Testis (tissue), 3 donors: ENCODE data around the gene STX19. TPM values are rescaled to one million over a fixed set of nuclear protein-coding genes. Genes with fewer than 3 reads are reported as not detected.

ENCODE experiments used
- DNase-seq: peaks from one replicate; pipeline ENCODE4 v3.0.0-alpha.2; 2019
- H3K27ac ChIP-seq, 2 donors: fragments of 200-600 bp; sonication (generic); one replicate each; pipeline ENCODE4 v1.5.1; 2019
- H3K27me3 ChIP-seq: fragments of 200-600 bp; sonication (generic); one replicate; pipeline ENCODE4 v1.5.1; 2019
- H3K36me3 ChIP-seq: fragments of 200-600 bp; sonication (generic); one replicate; pipeline ENCODE4 v1.5.1; 2017; ENCODE audit warnings: low read depth; ENCODE audit errors: missing control alignments
- H3K4me1 ChIP-seq: fragments of 200-600 bp; sonication (generic); one replicate; pipeline ENCODE4 v1.5.1; 2019
- H3K4me3 ChIP-seq, 2 donors: fragments of 200-600 bp; sonication (generic); one replicate each; pipeline ENCODE4 v1.5.1; 2017 to 2019
- H3K9me3 ChIP-seq: fragments of 200-600 bp; sonication (generic); one replicate; pipeline ENCODE4 v1.5.1; 2017
- POLR2A ChIP-seq: fragments of 450-650 bp; IDR thresholded peaks from one replicate; pipeline ENCODE4 v1.6.1; 2017; ENCODE audit warnings: antibody characterized with exemption, mild to moderate bottlenecking, moderate library complexity
- WGBS, 2 donors: methylation state at CpG; one replicate each; pipeline ENCODE4 v1.1.5; 2018; 5-methylcytosine and 5-hydroxymethylcytosine counted together
- intact Hi-C: fragments of 100-400 bp; cut with DNase I; formaldehyde crosslinking; loops from one replicate; pipeline ENCODE4 v1.15.1; 2023; ENCODE audit warnings: low total_unique reads
- polyA plus RNA-seq: library from polyadenylated mRNA; stranded (reverse); fragments of 350-450 nt; fragmentation: Illumina TruSeq; extraction: RNeasy Lipid Tissue Mini Kit (QIAGEN cat#74804); gene quantifications from one replicate; pipeline ENCODE4 v1.2.3, GENCODE V29; 2014; ENCODE audit warnings: low read depth, low replicate concordance; ENCODE audit not compliant: insufficient read depth
- total RNA-seq, 2 donors: library from RNA; depleted of rRNA; stranded (reverse); fragments of >200 nt; gene quantifications; one replicate each; pipeline ENCODE4 v1.2.3, GENCODE V29; 2016
- TF ChIP-seq, protein P1 (sequence below), 3 experiments: fragments of 450-650 bp in 2 of 3; fragments of 200-600 bp in 1 of 3; sonication (generic) in 1 of 3; IDR thresholded peaks; one replicate each; pipeline ENCODE4 v1.5.1; 2016 to 2019; ENCODE audit warnings: antibody characterized with exemption in 3 of 3, mild to moderate bottlenecking in 2 of 3, moderate library complexity in 1 of 3

STX19 gene
- total and polyA plus RNA-seq, 3 donors from 2014 or later, result 0.29 TPM; not detected in 2

DNA sequence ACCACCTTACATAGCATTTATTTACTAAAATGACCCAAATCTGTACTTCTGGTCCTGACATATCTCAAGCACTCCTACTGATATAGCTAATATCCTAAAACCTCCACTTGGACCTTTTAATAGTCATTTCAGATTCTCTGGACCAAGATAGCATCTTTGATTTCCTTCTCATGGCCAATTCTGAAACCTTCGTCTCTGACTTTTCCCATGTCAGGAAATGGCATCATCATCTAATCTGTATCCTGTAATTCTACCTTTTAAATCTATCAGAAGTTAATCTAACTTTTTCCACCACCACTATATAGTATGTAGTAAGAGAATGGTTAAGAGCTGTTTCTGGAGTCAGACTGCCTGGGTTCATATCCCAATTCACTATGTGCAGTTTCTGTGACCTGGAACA is 16.2 kb downstream of the STX19 start:
- H3K9me3 ChIP-seq, result no peaks in the 10 kb centered on the region
- WGBS, 2 donors, result 75 to 94% methylated on average over 1 of the region's 1 CpG
- intact Hi-C loops, result no loop called here
- H3K27me3 ChIP-seq, result no peaks in the 10 kb centered on the region
- no peak overlapping the region for H3K27ac ChIP-seq
- no peak overlapping the region for H3K4me3 ChIP-seq
- no peak for DNase-seq
- no peaks in the 10 kb centered on the region for H3K36me3 ChIP-seq
- TF ChIP-seq, protein P1, sequence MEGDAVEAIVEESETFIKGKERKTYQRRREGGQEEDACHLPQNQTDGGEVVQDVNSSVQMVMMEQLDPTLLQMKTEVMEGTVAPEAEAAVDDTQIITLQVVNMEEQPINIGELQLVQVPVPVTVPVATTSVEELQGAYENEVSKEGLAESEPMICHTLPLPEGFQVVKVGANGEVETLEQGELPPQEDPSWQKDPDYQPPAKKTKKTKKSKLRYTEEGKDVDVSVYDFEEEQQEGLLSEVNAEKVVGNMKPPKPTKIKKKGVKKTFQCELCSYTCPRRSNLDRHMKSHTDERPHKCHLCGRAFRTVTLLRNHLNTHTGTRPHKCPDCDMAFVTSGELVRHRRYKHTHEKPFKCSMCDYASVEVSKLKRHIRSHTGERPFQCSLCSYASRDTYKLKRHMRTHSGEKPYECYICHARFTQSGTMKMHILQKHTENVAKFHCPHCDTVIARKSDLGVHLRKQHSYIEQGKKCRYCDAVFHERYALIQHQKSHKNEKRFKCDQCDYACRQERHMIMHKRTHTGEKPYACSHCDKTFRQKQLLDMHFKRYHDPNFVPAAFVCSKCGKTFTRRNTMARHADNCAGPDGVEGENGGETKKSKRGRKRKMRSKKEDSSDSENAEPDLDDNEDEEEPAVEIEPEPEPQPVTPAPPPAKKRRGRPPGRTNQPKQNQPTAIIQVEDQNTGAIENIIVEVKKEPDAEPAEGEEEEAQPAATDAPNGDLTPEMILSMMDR (IDR thresholded peaks at IDR 0.05), result no peak
- TF ChIP-seq POLR2A, result no peak
- H3K4me1 ChIP-seq, result no peaks in the 10 kb centered on the region

DNA sequence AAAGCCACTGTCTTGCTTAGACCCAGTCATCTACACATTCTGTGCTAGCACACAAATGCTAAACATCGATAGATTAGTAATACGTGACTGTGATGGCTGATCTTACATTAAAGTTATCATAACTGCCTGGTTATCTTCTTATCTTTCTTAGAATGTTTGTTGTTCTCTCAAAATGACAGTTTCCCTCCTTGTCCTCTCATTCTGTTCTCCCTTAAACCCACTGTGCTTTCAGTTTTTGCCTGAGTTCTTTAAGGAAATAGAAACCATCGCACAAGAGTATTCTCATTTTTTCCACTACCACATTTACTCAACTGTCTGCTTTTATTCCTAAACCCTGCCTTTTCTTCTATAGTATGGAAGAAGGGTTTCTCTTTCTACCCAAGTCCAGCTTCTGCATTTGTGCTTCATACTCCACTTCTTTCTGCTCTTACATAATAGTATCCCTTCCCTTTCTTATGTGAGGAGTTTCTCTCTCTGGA is 17.1 kb downstream of the STX19 start:
- DNase-seq, result no peak
- Histone ChIP-seq H3K9me3 (no peaks in the 10 kb centered on the region), H3K4me3 (no peak overlapping the region), H3K27ac (no peak overlapping the region), H3K27me3 (no peaks in the 10 kb centered on the region), H3K4me1 (no peaks in the 10 kb centered on the region), H3K36me3 (no peaks in the 10 kb centered on the region)
- intact Hi-C loops, result no loop called here
- WGBS, 2 donors, result 89% methylated on average over 3 of the region's 3 CpGs
- TF ChIP-seq, protein P1 (IDR thresholded peaks at IDR 0.05), result no peak
- TF ChIP-seq POLR2A, result no peak

DNA sequence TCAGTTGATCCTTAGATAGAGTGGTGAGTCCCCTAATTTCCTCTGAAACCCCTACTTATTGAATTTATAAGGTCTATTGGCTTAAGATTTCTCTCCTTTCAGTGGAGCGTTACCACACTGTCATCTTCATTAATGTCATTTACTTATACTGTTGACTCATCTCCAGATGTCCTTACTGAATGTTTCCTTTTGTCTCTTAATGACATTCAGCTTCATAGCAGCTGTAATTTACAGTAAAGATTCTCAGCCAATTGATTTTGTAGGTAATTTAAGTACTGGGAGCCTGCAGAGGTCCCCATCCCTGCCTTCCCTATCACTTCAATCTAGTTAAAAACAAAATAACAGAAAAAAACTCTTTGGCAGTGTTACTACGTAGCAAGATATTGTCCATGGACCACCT is 18.8 kb downstream of the STX19 start:
- TF ChIP-seq, protein P1 (IDR thresholded peaks at IDR 0.05), result no peak
- TF ChIP-seq POLR2A, result no peak
- no peak for DNase-seq
- H3K27ac ChIP-seq, result no peak overlapping the region
- 88 to 89% methylated on average over 2 of the region's 2 CpGs for WGBS, 2 donors
- H3K4me1 ChIP-seq, result no peaks in the 10 kb centered on the region
- intact Hi-C loops, result no loop called here
- no peaks in the 10 kb centered on the region for H3K36me3 ChIP-seq
- H3K4me3 ChIP-seq, result no peak overlapping the region
- H3K27me3 ChIP-seq, result no peaks in the 10 kb centered on the region
- H3K9me3 ChIP-seq, result no peaks in the 10 kb centered on the region

DNA sequence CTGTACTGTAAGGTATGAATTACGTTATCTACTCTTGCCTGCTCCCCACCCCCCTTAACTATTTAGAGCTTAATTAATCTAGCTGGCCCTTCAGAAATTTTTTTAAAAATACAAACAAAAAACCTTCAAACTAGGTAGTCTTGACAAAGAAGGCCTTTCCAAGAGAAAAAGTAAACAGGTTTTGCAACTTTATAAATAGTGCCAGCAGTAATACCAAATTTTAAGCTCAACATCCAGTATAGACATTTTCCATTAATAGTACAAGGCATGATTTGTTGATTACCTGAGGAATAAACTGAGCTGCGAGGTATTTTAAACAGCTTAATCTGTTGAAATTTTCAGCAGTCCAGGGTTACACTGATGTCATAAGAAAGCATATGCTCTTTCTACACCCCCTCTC is 20.1 kb downstream of the STX19 start:
- TF ChIP-seq POLR2A, result no peak
- TF ChIP-seq, protein P1 (IDR thresholded peaks at IDR 0.05), result no peak
- Histone ChIP-seq H3K4me3 (no peak overlapping the region), H3K4me1 (no peaks in the 10 kb centered on the region), H3K36me3 (no peaks in the 10 kb centered on the region), H3K9me3 (no peaks in the 10 kb centered on the region), H3K27ac (no peak overlapping the region), H3K27me3 (no peaks in the 10 kb centered on the region)
- WGBS, 2 donors, result 93% methylated on average over 2 of the region's 2 CpGs
- intact Hi-C loops, result no loop called here
- no peak for DNase-seq

DNA sequence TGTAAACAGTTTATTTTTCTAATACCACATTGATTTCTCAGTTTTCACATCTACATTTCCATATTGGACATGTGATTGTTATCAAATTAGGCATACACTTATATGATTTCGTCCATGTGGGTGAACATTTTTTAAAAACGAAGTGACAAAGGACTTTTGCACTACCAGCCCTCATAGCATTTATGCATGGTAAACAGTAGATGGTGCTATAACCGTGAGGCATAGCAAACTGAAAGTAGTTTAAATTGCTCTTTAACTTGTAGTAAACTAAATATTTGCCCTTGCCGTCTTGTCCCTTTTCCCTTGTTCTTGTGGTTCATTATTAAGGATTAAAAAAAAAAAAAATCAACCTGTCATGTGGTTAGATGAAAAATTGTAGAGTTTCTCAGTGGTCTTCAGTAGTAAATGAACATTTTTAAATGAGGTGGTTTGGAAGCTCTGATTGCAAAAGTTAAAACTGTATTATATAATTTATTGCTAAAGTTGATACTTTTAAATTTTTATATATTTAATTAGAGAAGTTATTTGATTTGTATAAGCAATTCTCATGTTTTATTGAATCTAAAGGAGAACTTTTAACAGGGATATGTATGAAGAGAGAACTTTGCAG is 24.0 kb downstream of the STX19 start:
- H3K4me1 ChIP-seq, result peaks cover 7% of the 10 kb centered on the region
- H3K27me3 ChIP-seq, result no peaks in the 10 kb centered on the region
- no peaks in the 10 kb centered on the region for H3K36me3 ChIP-seq
- intact Hi-C loops, result loop anchor here (5.0 kb wide), 1 partner anchor 63 kb away; no protein-coding TSS in a partner anchor
- TF ChIP-seq, protein P1 (IDR thresholded peaks at IDR 0.05), result peak; percentile 35 to 77 (median 61)
- TF ChIP-seq POLR2A, result no peak
- H3K27ac ChIP-seq, result no peak overlapping the region
- no peaks in the 10 kb centered on the region for H3K9me3 ChIP-seq
- DNase-seq, result no peak
- WGBS, 2 donors, result 26 to 36% methylated on average over 4 of the region's 4 CpGs
- H3K4me3 ChIP-seq, result no peak overlapping the region
